ENCODE measurements around the gene CYB561A3. TPM values are rescaled to one million over a fixed set of nuclear protein-coding genes. Genes with fewer than 3 reads are reported as not detected.
A peak's percentile ranks its signal among the peaks of the same experiment; 100 is the strongest.

CYB561A3 gene
- total RNA-seq, 1 donor from 2014 or later = 47.2 TPM

DNA sequence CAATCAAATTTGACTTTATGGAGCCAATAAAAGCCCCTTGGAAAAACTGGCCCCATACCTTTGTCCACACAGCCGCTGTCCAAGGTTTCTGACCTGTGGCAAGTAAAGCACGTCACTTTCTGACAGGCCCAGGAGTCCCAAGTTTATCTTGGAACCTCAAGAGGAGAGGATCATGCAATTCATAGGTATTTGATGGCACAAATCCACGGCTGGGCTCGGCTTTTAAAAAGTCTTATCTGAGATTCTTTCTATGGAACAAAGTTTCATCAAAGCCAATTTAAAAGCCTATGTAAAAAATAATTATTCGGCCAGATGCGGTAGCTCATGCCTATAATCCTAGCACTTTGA is 14.1 kb upstream of the CYB561A3 start:
- H3K4me3 ChIP-seq = no peak overlapping the region
- DNase-seq = no peak
- intact Hi-C loops (cut with DNase I) = no loop called here
- no peaks in the 10 kb centered on the region for H3K9me3 ChIP-seq
- no peak for ATAC-seq
- no peaks in the 10 kb centered on the region for H3K27me3 ChIP-seq (ENCODE audit: low read depth)
- TF ChIP-seq, protein P1, sequence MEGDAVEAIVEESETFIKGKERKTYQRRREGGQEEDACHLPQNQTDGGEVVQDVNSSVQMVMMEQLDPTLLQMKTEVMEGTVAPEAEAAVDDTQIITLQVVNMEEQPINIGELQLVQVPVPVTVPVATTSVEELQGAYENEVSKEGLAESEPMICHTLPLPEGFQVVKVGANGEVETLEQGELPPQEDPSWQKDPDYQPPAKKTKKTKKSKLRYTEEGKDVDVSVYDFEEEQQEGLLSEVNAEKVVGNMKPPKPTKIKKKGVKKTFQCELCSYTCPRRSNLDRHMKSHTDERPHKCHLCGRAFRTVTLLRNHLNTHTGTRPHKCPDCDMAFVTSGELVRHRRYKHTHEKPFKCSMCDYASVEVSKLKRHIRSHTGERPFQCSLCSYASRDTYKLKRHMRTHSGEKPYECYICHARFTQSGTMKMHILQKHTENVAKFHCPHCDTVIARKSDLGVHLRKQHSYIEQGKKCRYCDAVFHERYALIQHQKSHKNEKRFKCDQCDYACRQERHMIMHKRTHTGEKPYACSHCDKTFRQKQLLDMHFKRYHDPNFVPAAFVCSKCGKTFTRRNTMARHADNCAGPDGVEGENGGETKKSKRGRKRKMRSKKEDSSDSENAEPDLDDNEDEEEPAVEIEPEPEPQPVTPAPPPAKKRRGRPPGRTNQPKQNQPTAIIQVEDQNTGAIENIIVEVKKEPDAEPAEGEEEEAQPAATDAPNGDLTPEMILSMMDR (IDR thresholded peaks at IDR 0.05) = no peak
- no peak overlapping the region for H3K27ac ChIP-seq
- H3K4me1 ChIP-seq = peaks cover 9% of the 10 kb centered on the region
- peaks cover 14% of the 10 kb centered on the region for H3K36me3 ChIP-seq

DNA sequence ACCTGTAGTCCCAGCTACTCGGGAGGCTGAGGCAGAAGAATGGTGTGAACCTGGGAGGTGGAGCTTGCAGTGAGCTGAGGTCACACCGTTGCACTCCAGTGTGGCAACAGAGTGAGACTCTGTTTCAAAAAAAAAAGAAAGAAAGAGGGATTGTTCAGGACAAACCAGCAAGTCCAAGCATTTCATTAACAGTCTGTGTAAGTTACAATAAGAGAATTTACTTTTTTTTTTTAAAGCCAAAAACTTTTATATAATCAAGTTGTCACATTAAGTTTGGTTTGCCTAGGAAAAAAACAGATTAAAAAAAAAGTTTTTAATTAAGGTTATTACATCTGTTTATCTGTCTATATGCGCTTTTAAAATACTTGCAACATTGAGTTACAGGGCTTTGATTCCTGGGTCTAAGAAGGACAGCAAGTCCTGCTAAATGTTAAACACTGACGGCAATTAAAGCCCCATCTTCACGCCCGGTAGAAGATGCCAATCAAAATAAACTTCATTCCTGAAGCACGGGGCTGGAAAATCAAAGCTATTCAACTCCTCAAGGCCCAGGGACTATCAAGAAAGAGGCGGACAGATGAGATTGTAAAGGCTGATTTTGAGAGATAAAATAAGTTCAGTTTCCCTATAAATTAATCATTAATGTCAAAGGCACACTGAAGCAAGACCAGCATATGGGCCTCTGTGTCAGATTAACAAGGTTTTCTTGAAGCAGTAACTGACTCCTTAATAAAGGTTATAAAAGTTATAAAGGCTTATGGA is 11.2 kb upstream of the CYB561A3 start:
- Histone ChIP-seq H3K27me3 (ENCODE audit: low read depth) (no peaks in the 10 kb centered on the region), H3K9me3 (no peaks in the 10 kb centered on the region), H3K4me1 (peaks cover 11% of the 10 kb centered on the region), H3K4me3 (no peak overlapping the region), H3K27ac (no peak overlapping the region), H3K36me3 (peaks cover 43% of the 10 kb centered on the region)
- ATAC-seq (no peak), DNase-seq (no peak)
- intact Hi-C loops (cut with DNase I) = no loop called here
- TF ChIP-seq, protein P1 (IDR thresholded peaks at IDR 0.05) = no peak

DNA sequence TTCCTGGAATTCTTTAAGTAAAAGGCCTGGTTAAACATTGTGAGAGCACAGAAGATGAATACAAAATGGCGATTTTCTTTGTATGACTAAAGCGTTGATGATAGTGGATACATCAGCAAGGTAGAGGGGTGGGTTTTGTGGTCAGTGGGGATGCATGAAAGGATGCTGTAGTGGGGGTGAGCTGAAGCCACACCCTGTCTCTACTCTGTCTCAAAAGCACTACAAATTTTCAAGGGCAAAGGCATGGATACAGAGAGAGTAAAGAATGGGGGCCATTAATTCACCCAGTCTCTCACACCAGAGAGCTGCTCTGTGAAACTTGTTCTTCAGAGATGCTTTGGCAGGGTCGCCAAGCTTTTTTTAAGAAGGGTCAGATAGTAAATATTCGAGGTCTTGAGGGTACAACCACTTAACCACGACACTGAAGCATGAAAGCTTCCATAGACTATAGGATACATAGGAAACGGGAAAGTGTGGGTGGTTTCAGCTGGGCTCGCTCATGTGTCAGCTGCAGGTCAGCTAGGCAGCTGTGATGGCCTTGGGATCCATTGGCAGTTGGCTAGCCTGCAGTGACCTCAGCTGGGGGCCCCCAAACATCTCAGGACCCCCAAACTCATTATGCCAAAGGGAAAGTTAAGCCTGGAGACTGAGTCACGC is 8.8 kb upstream of the CYB561A3 start:
- intact Hi-C loops (cut with DNase I) = no loop called here
- Histone ChIP-seq H3K36me3 (peaks cover 62% of the 10 kb centered on the region), H3K9me3 (no peaks in the 10 kb centered on the region), H3K4me3 (no peak overlapping the region), H3K27ac (peak overlapping the region; percentile 44), H3K27me3 (ENCODE audit: low read depth) (no peaks in the 10 kb centered on the region), H3K4me1 (peaks cover 11% of the 10 kb centered on the region)
- TF ChIP-seq, protein P1 (IDR thresholded peaks at IDR 0.05) = no peak
- ATAC-seq (no peak), DNase-seq (no peak)

DNA sequence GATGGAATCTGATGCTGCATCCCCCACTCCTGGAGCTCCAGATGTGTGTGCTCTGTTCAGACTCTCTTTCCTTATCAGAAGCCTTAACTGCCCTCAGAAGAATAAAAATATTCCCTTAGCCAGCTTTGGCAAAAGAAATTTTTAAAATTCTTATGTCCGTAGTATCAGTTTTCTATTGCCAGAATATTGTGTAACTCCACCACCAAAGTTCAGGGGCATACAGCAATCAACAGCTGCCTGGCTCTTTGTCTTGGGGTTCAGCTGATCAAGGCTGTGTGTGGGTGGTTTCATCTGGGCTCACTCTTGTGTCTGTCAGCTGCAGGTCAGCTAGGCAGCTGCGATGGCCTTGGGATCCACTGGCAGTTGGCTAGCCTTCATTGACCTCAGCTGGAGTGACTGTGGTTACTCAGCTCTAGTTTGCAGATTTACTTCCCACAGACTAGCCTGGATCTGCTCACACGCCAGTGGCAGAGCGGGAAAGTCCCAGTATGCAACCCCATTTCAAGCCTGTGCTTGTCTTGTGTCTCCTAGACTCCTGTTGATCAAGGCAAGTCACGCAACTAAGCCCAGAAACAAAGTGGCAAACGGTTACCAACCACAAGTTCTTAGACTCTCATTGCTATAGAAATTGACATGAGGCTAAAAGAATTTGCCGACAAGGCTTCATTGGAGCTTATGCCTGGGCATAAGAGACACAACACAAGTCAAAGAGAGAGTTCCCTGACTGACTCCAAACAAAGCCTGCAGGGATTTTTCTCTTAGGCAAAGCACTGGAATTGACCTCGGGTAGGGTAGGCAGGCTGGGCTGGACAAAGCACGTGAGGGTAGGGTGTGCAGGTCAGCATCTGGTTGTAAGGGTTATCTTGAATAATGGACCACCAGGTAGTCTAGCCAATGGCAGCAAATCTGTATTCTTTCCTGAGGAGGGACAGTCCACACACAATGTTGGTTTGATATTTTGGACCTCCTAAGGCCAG is 8.0 kb upstream of the CYB561A3 start:
- H3K4me1 ChIP-seq = peaks cover 11% of the 10 kb centered on the region
- H3K4me3 ChIP-seq = no peak overlapping the region
- peak; percentile 80 to 90 for ATAC-seq
- no peaks in the 10 kb centered on the region for H3K27me3 ChIP-seq (ENCODE audit: low read depth)
- TF ChIP-seq, protein P1 (IDR thresholded peaks at IDR 0.05) = no peak
- no peaks in the 10 kb centered on the region for H3K9me3 ChIP-seq
- peak overlapping the region; percentile 44 for H3K27ac ChIP-seq
- intact Hi-C loops (cut with DNase I) = no loop called here
- no peak for DNase-seq
- H3K36me3 ChIP-seq = peaks cover 64% of the 10 kb centered on the region

DNA sequence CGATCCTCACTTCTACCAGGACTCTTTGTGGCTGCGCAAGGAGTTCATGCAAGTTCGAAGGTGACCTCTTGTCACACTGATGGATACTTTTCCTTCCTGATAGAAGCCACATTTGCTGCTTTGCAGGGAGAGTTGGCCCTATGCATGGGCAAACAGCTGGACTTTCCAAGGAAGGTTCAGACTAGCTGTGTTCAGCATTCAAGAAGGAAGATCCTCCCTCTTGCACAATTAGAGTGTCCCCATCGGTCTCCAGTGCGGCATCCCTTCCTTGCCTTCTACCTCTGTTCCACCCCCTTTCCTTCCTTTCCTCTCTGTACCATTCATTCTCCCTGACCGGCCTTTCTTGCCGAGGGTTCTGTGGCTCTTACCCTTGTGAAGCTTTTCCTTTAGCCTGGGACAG is 7.0 kb upstream of the CYB561A3 start:
- Histone ChIP-seq H3K4me1 (peaks cover 14% of the 10 kb centered on the region), H3K27me3 (ENCODE audit: low read depth) (no peaks in the 10 kb centered on the region), H3K36me3 (peaks cover 71% of the 10 kb centered on the region), H3K9me3 (no peaks in the 10 kb centered on the region), H3K27ac (no peak overlapping the region), H3K4me3 (no peak overlapping the region)
- TF ChIP-seq, protein P1 (IDR thresholded peaks at IDR 0.05) = no peak
- no peak for ATAC-seq
- DNase-seq = no peak
- intact Hi-C loops (cut with DNase I) = no loop called here

Data from lower lobe of right lung (tissue), 2 donors.